GM21515 (cell line): ENCODE measurements around the gene PFDN4.

Experiments
- ATAC-seq: cut with Tn5 transposase; IDR thresholded peaks from one replicate; pipeline ENCODE4 v1.9.1; 2021; ENCODE audit not compliant: unreplicated experiment

Gene PFDN4

GRCh38 chr20:54266844-54267243 lies 59.0 kb downstream of the PFDN4 start:
- no peak for ATAC-seq

GRCh38 chr20:54267483-54268003 lies 59.7 kb downstream of the PFDN4 start:
- no peak for ATAC-seq

- no peak for ATAC-seq
These were observed 61.1 kb downstream of the PFDN4 start for GRCh38 chr20:54268941-54269340.
